HepG2 (cell line): ENCODE results near the gene DOCK1. TPM values are rescaled to one million over a fixed set of nuclear protein-coding genes. Genes with fewer than 3 reads are reported as not detected.

Experiments used
- NRL ChIP-seq: sonication (generic); formaldehyde crosslinking; IDR thresholded peaks from 2 replicates; pipeline ENCODE4 v1.5.0; 2020; ENCODE audit warnings: missing genetic modification reagents, mild to moderate bottlenecking, moderate library complexity, borderline replicate concordance
- ZNF766 ChIP-seq: sonication (generic); formaldehyde crosslinking; IDR thresholded peaks from 2 replicates; pipeline ENCODE4 v1.5.0; 2020; ENCODE audit warnings: missing genetic modification reagents, borderline replicate concordance
- polyA plus RNA-seq, 8 experiments: library from polyadenylated mRNA; depleted of rRNA in 3 of 8; stranded (reverse) in 7 of 8; unstranded in 1 of 8; fragments of >200 nt; fragmentation: Illumina TruSeq in 4 of 8; extraction: Trizol in 4 of 8; gene quantifications; 2 replicates each; pipeline versions ENCODE4 v1.2.1 to v1.2.3, GENCODE V29; 2011 to 2016; ENCODE audit warnings: low read depth in 4 of 8, missing spikeins in 1 of 8, mixed read lengths in 1 of 8; ENCODE audit not compliant: insufficient read depth in 1 of 8
- total RNA-seq, 5 experiments: library from RNA; depleted of rRNA; stranded (reverse); fragments of >200 nt; fragmentation: Illumina TruSeq; extraction: Trizol; gene quantifications; 2 replicates each; pipeline ENCODE4 v1.2.3, GENCODE V29; 2016; ENCODE audit warnings: low read depth in 1 of 5
- TF ChIP-seq, protein P1 (sequence below): sonication (generic); formaldehyde crosslinking; IDR thresholded peaks from 2 replicates; pipeline ENCODE4 v1.5.0; 2020; ENCODE audit warnings: mild to moderate bottlenecking, missing genetic modification reagents, borderline replicate concordance
- TF ChIP-seq, protein P2 (sequence below): sonication (generic); formaldehyde crosslinking; IDR thresholded peaks from 2 replicates; pipeline ENCODE4 v1.5.1; 2020; ENCODE audit warnings: mild to moderate bottlenecking, missing genetic modification reagents, borderline replicate concordance
- TF ChIP-seq, protein P3 (sequence below): sonication (generic); formaldehyde crosslinking; IDR thresholded peaks from 2 replicates; pipeline ENCODE4 v1.8.1; 2023; ENCODE audit warnings: mild to moderate bottlenecking, missing genetic modification reagents

DOCK1 gene
- total and polyA plus RNA-seq, 2 of the 13 experiments (the other 11 are each of a cell fraction or from before 2014, with no cell fraction given): 8.3 to 25.5 TPM

DNA sequence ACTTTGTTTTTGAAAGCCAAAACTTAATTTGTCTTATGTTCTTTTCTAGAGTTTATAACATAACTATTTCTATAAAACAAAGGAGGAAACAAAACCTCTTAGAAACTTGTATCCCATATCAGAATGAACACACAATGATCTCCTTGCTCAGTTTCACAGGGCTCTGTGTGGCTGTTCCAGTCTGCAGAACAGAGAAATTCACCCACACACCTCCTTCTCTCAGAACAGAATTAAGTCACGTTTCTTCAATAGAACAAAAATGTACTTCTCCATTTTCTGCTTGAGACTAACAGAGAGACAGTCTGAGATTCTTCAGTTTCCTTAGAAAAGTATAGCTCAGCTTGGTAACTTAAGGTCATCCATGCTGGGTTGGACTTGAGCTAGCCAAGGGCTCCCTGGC lies 15.8 kb upstream of the DOCK1 start (continued):
- TF ChIP-seq, protein P1, sequence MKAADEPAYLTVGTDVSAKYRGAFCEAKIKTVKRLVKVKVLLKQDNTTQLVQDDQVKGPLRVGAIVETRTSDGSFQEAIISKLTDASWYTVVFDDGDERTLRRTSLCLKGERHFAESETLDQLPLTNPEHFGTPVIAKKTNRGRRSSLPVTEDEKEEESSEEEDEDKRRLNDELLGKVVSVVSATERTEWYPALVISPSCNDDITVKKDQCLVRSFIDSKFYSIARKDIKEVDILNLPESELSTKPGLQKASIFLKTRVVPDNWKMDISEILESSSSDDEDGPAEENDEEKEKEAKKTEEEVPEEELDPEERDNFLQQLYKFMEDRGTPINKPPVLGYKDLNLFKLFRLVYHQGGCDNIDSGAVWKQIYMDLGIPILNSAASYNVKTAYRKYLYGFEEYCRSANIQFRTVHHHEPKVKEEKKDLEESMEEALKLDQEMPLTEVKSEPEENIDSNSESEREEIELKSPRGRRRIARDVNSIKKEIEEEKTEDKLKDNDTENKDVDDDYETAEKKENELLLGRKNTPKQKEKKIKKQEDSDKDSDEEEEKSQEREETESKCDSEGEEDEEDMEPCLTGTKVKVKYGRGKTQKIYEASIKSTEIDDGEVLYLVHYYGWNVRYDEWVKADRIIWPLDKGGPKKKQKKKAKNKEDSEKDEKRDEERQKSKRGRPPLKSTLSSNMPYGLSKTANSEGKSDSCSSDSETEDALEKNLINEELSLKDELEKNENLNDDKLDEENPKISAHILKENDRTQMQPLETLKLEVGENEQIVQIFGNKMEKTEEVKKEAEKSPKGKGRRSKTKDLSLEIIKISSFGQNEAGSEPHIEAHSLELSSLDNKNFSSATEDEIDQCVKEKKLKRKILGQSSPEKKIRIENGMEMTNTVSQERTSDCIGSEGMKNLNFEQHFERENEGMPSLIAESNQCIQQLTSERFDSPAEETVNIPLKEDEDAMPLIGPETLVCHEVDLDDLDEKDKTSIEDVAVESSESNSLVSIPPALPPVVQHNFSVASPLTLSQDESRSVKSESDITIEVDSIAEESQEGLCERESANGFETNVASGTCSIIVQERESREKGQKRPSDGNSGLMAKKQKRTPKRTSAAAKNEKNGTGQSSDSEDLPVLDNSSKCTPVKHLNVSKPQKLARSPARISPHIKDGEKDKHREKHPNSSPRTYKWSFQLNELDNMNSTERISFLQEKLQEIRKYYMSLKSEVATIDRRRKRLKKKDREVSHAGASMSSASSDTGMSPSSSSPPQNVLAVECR (CRISPR knock-in tag): no peak
- no peak for TF ChIP-seq NRL (CRISPR knock-in tag)
- TF ChIP-seq, protein P2, sequence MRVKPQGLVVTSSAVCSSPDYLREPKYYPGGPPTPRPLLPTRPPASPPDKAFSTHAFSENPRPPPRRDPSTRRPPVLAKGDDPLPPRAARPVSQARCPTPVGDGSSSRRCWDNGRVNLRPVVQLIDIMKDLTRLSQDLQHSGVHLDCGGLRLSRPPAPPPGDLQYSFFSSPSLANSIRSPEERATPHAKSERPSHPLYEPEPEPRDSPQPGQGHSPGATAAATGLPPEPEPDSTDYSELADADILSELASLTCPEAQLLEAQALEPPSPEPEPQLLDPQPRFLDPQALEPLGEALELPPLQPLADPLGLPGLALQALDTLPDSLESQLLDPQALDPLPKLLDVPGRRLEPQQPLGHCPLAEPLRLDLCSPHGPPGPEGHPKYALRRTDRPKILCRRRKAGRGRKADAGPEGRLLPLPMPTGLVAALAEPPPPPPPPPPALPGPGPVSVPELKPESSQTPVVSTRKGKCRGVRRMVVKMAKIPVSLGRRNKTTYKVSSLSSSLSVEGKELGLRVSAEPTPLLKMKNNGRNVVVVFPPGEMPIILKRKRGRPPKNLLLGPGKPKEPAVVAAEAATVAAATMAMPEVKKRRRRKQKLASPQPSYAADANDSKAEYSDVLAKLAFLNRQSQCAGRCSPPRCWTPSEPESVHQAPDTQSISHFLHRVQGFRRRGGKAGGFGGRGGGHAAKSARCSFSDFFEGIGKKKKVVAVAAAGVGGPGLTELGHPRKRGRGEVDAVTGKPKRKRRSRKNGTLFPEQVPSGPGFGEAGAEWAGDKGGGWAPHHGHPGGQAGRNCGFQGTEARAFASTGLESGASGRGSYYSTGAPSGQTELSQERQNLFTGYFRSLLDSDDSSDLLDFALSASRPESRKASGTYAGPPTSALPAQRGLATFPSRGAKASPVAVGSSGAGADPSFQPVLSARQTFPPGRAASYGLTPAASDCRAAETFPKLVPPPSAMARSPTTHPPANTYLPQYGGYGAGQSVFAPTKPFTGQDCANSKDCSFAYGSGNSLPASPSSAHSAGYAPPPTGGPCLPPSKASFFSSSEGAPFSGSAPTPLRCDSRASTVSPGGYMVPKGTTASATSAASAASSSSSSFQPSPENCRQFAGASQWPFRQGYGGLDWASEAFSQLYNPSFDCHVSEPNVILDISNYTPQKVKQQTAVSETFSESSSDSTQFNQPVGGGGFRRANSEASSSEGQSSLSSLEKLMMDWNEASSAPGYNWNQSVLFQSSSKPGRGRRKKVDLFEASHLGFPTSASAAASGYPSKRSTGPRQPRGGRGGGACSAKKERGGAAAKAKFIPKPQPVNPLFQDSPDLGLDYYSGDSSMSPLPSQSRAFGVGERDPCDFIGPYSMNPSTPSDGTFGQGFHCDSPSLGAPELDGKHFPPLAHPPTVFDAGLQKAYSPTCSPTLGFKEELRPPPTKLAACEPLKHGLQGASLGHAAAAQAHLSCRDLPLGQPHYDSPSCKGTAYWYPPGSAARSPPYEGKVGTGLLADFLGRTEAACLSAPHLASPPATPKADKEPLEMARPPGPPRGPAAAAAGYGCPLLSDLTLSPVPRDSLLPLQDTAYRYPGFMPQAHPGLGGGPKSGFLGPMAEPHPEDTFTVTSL (CRISPR knock-in tag): no peak
- TF ChIP-seq ZNF766 (CRISPR knock-in tag): no peak
- TF ChIP-seq, protein P3, sequence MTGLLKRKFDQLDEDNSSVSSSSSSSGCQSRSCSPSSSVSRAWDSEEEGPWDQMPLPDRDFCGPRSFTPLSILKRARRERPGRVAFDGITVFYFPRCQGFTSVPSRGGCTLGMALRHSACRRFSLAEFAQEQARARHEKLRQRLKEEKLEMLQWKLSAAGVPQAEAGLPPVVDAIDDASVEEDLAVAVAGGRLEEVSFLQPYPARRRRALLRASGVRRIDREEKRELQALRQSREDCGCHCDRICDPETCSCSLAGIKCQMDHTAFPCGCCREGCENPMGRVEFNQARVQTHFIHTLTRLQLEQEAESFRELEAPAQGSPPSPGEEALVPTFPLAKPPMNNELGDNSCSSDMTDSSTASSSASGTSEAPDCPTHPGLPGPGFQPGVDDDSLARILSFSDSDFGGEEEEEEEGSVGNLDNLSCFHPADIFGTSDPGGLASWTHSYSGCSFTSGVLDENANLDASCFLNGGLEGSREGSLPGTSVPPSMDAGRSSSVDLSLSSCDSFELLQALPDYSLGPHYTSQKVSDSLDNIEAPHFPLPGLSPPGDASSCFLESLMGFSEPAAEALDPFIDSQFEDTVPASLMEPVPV (CRISPR knock-in tag): no peak
